Panc1 (cell line): Measurements from ENCODE around the gene WNT9A. TPM values are rescaled to one million over a fixed set of nuclear protein-coding genes. Genes with fewer than 3 reads are reported as not detected.

Experiments
- ATAC-seq: fragments of 200-7000 bp; cut with Tn5 transposase; 2 replicates; pipeline ENCODE4 v1.9.1; 2020; ENCODE audit warnings: mild to moderate bottlenecking, moderate library complexity
- BruUV-seq: library from RNA; stranded (reverse); fragments of 400-500 nt; replicated peaks from 2 replicates; lab custom pipeline; 2021; lab: Mats Ljungman, UMichigan
- CTCF ChIA-PET: fragments of 300-600 bp; sonication (Branson Sonifier 250); formaldehyde crosslinking; loops from one replicate; lab custom pipeline; 2022; ENCODE audit warnings: antibody characterized with exemption; lab: Charles Lee
- POLR2A ChIA-PET: fragments of 300-600 bp; sonication (Branson Sonifier 250); formaldehyde crosslinking; loops from one replicate; lab custom pipeline; 2022; ENCODE audit warnings: antibody characterized with exemption; lab: Charles Lee
- DNase-seq: peaks from one replicate; pipeline ENCODE4 v3.0.0-alpha.2; 2010; ENCODE audit warnings: low read depth, low spot score
- H3K27ac ChIP-seq: 2 replicates; pipeline ENCODE4 v1.5.1; 2011; ENCODE audit warnings: mild to moderate bottlenecking, low read length, inconsistent platforms
- H3K27me3 ChIP-seq: fragments of 200-500 bp; sonication (Bioruptor generic); 2 replicates; pipeline ENCODE4 v1.6.0; 2014; ENCODE audit warnings: low read length, inconsistent platforms; ENCODE audit not compliant: control insufficient read depth, insufficient read depth
- H3K36me3 ChIP-seq: fragments of 200-500 bp; sonication (Bioruptor generic); 2 replicates; pipeline ENCODE4 v1.5.1; 2014; ENCODE audit warnings: inconsistent platforms, mild to moderate bottlenecking, low read length, moderate library complexity; ENCODE audit not compliant: control insufficient read depth, insufficient read depth
- H3K4me1 ChIP-seq: 2 replicates; pipeline ENCODE4 v1.5.1; 2011; ENCODE audit warnings: inconsistent platforms, mild to moderate bottlenecking, low read length, moderate library complexity; ENCODE audit not compliant: control insufficient read depth, insufficient read depth
- H3K4me3 ChIP-seq, 2 experiments: 2 replicates each; pipeline ENCODE4 v1.5.1; 2011 to 2012; ENCODE audit warnings: low read depth in 2 of 2, low read length in 2 of 2, mild to moderate bottlenecking in 2 of 2, inconsistent platforms in 1 of 2, moderate library complexity in 1 of 2
- H3K9me3 ChIP-seq: fragments of 200-500 bp; sonication (Bioruptor generic); 2 replicates; pipeline ENCODE4 v1.5.1; 2014; ENCODE audit warnings: low read depth, mild to moderate bottlenecking, inconsistent platforms, low read length, moderate library complexity; ENCODE audit not compliant: control insufficient read depth, insufficient read depth
- CTCF ChIP-seq: fragments of 450-650 bp; IDR thresholded peaks from 2 replicates; pipeline ENCODE4 v1.5.1; 2017; ENCODE audit warnings: mild to moderate bottlenecking
- POLR2AphosphoS5 ChIP-seq: IDR thresholded peaks from 2 replicates; pipeline ENCODE4 v1.6.1; 2012; ENCODE audit warnings: mild to moderate bottlenecking, low read depth, low read length, moderate library complexity
- REST ChIP-seq, 2 experiments: IDR thresholded peaks; 2 replicates each; pipeline ENCODE4 v1.6.1; 2011 to 2012; ENCODE audit warnings: low read depth in 2 of 2, control low read depth in 1 of 2, low read length in 1 of 2, mild to moderate bottlenecking in 1 of 2, moderate library complexity in 1 of 2; ENCODE audit not compliant: insufficient read depth in 1 of 2
- SIN3A ChIP-seq: IDR thresholded peaks from 2 replicates; pipeline ENCODE4 v1.6.1; 2012; ENCODE audit warnings: low read depth, mild to moderate bottlenecking, low read length, moderate library complexity, borderline replicate concordance; ENCODE audit not compliant: insufficient read depth
- TCF7L2 ChIP-seq: IDR thresholded peaks from 2 replicates; pipeline ENCODE4 v1.6.1; 2011; ENCODE audit warnings: mild to moderate bottlenecking, low read depth, low read length, inconsistent platforms
- in situ Hi-C: cut with HindIII; loops from 2 replicates; pipeline ENCODE4 v1.10.0; 2016; ENCODE audit warnings: low sequenced_read_pairs, low pct_unique_long_range_greater_than_20kb
- intact Hi-C: fragments of 100-400 bp; cut with micrococcal nuclease; formaldehyde crosslinking; loops from one replicate; pipeline ENCODE4 v1.10.0; 2022; ENCODE audit not compliant: unreplicated experiment
- total RNA-seq: library from RNA; stranded (reverse); gene quantifications from one replicate; pipeline ENCODE4 v1.2.1, GENCODE V29; 2021; ENCODE audit not compliant: unreplicated experiment

The WNT9A gene
- total RNA-seq, 1 experiment from 2014 or later: 26.5 TPM

GRCh38 chr1:227901906-227902640 lies 45.7 kb downstream of the WNT9A start:
- intact Hi-C loops: no loop called here
- H3K27ac ChIP-seq: no peak overlapping the region
- H3K9me3 ChIP-seq: no peaks in the 10 kb centered on the region
- DNase-seq (no peak), ATAC-seq (peak; percentile 36)
- POLR2A ChIA-PET: no interaction called here
- H3K4me3 ChIP-seq: no peak overlapping the region
- BruUV-seq: no TSS peak
- in situ Hi-C loops: no loop called here
- no peak; the same call in 1 of the 2 replicates for TF ChIP-seq CTCF
- TF ChIP-seq REST (IDR thresholded peaks at IDR 0.05; ENCODE audit: insufficient read depth in 1 of 2, low read depth in 2 of 2, low read length in 1 of 2): no peak
- TF ChIP-seq POLR2AphosphoS5: no peak
- TF ChIP-seq SIN3A: no peak
- no peak for TF ChIP-seq TCF7L2
- no peaks in the 10 kb centered on the region; the same call in 1 of the 2 replicates for H3K4me1 ChIP-seq
- CTCF ChIA-PET: no interaction called here
- no peaks in the 10 kb centered on the region for H3K36me3 ChIP-seq
- H3K27me3 ChIP-seq: no peaks in the 10 kb centered on the region

- BruUV-seq: no TSS peak
- no peak for ATAC-seq
- no peak for DNase-seq
- Histone ChIP-seq H3K4me1 (peaks cover 2% of the 10 kb centered on the region), H3K27ac (no peak overlapping the region), H3K9me3 (no peaks in the 10 kb centered on the region), H3K36me3 (no peaks in the 10 kb centered on the region), H3K4me3 (no peak overlapping the region), H3K27me3 (no peaks in the 10 kb centered on the region)
- no peak for TF ChIP-seq REST (IDR thresholded peaks at IDR 0.05; ENCODE audit: insufficient read depth in 1 of 2, low read depth in 2 of 2, low read length in 1 of 2)
- no peak for TF ChIP-seq CTCF
- TF ChIP-seq POLR2AphosphoS5: no peak
- TF ChIP-seq TCF7L2: no peak
- TF ChIP-seq SIN3A: no peak
- in situ Hi-C loops: no loop called here
- CTCF ChIA-PET: no interaction called here
- POLR2A ChIA-PET: interaction anchor here (0.7 kb wide), 1 partner anchor 552 kb away, joined by 4 read pairs; no protein-coding TSS in a partner anchor
- intact Hi-C loops: no loop called here
Observed at GRCh38 chr1:227901239-227901905, 46.4 kb downstream of the WNT9A start.
